Activated B cell treated with CpG ODN at 0.5 μM for 24 hours (primary cell): ENCODE data around the gene CLASP1. TPM values are rescaled to one million over a fixed set of nuclear protein-coding genes. Genes with fewer than 3 reads are reported as not detected.

Experiments
- ATAC-seq: fragments of 200-7000 bp; cut with Tn5 transposase; one replicate; pipeline ENCODE4 v1.10.0; 2021; ENCODE audit warnings: low read depth, mild to moderate bottlenecking, moderate library complexity
- CTCF ChIA-PET: fragments of 350-600 bp; sonication (Branson Sonifier 250); formaldehyde crosslinking; loops from one replicate; lab custom pipeline; 2021; ENCODE audit warnings: antibody characterized with exemption; lab: Charles Lee
- POLR2A ChIA-PET: fragments of 350-600 bp; sonication (Branson Sonifier 250); formaldehyde crosslinking; loops from one replicate; lab custom pipeline; 2021; ENCODE audit warnings: antibody characterized with exemption; lab: Charles Lee
- DNase-seq: peaks from one replicate; pipeline ENCODE4 v3.0.0; 2022
- H3K27ac Mint-ChIP-seq: one replicate; pipeline ENCODE4 v1.8.0; 2020; ENCODE audit warnings: mixed read lengths
- H3K27me3 Mint-ChIP-seq: one replicate; pipeline ENCODE4 v1.8.0; 2021; ENCODE audit warnings: mixed read lengths
- H3K36me3 Mint-ChIP-seq: one replicate; pipeline ENCODE4 v1.8.0; 2021; ENCODE audit warnings: low read depth, mixed read lengths
- H3K4me1 Mint-ChIP-seq: one replicate; pipeline ENCODE4 v1.8.0; 2021; ENCODE audit warnings: mixed read lengths
- H3K4me3 Mint-ChIP-seq: one replicate; pipeline ENCODE4 v1.8.0; 2020; ENCODE audit warnings: mild to moderate bottlenecking, mixed read lengths
- H3K9me3 Mint-ChIP-seq: one replicate; pipeline ENCODE4 v1.8.0; 2020; ENCODE audit warnings: mixed read lengths
- intact Hi-C: fragments of 100-400 bp; cut with micrococcal nuclease; formaldehyde crosslinking; loops from one replicate; pipeline ENCODE4 v1.15.1; 2024
- total RNA-seq: library from RNA; stranded (reverse); gene quantifications from 2 replicates; pipeline ENCODE4 v1.2.3, GENCODE V29; 2022
- TF ChIP-seq, protein P1 (sequence below): fragments of 200-600 bp; IDR thresholded peaks from one replicate; pipeline ENCODE4 v1.8.0; 2022; ENCODE audit warnings: antibody characterized with exemption, mild to moderate bottlenecking

Gene CLASP1
- total RNA-seq, 1 donor from 2014 or later = 65.0 TPM

DNA sequence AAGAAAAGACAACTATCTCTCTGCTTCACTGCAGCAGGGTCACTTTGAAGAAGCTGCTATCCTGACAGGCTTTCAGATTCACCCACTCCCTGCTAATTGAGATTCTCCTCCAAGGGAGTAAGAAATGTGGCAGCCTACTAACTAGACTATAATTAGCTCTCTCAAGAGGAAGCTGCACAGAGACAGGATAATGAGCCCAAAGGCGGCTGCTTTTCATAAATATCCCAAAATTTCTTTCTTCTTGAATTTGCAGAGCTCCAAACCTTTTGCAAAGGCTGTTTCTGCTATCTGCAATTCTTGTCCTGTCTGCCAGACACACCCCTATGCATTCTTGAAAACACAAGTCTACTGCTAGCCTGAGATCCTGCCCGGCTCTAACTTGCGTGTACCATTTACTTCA lies 172.6 kb downstream of the CLASP1 start:
- TF ChIP-seq, protein P1, sequence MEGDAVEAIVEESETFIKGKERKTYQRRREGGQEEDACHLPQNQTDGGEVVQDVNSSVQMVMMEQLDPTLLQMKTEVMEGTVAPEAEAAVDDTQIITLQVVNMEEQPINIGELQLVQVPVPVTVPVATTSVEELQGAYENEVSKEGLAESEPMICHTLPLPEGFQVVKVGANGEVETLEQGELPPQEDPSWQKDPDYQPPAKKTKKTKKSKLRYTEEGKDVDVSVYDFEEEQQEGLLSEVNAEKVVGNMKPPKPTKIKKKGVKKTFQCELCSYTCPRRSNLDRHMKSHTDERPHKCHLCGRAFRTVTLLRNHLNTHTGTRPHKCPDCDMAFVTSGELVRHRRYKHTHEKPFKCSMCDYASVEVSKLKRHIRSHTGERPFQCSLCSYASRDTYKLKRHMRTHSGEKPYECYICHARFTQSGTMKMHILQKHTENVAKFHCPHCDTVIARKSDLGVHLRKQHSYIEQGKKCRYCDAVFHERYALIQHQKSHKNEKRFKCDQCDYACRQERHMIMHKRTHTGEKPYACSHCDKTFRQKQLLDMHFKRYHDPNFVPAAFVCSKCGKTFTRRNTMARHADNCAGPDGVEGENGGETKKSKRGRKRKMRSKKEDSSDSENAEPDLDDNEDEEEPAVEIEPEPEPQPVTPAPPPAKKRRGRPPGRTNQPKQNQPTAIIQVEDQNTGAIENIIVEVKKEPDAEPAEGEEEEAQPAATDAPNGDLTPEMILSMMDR = no peak
- no peak for ATAC-seq
- CTCF ChIA-PET = no interaction called here
- POLR2A ChIA-PET = no interaction called here
- Mint-ChIP-seq H3K4me3 (no peak overlapping the region), H3K27ac (no peak overlapping the region), H3K4me1 (peaks cover 2% of the 10 kb centered on the region), H3K9me3 (no peaks in the 10 kb centered on the region), H3K27me3 (no peaks in the 10 kb centered on the region), H3K36me3 (peaks cover 24% of the 10 kb centered on the region)
- no peak for DNase-seq
- intact Hi-C loops = no loop called here

DNA sequence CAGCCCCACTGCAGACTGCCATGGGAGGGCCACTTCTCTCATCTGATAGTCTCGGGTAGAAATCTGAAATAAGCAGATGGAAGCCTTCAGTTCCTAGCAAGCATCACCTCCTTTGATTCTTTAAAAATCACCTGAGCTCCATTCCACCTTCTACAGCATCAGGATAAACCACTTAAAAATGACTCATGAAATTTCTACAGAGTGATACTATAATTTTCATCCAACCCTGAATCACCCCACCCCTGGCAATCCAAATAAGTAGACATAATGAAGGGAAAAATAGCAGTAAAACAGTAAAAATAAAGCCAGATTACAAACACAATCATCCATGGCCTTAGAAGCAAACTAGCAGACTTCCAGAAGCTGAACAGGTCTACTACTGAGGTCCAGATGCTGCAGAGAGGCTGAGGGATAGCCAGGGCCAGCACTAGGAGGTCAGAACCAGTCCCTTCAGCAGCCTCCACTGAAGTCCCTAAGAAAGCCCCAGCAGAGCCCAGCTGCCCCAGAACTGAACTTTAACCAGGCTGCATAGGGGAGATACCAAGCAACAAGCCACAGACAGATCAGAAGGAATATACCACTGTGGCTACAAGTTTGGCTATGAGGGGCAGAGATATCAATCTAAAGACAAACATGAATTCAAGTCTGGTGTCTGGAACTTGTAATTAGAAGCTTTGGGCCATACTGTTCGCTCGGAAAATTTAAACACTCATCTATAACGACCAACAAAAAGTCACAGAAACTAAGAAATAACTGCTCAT lies 173.3 kb downstream of the CLASP1 start:
- H3K27ac Mint-ChIP-seq = no peak overlapping the region
- peaks cover 24% of the 10 kb centered on the region for H3K36me3 Mint-ChIP-seq
- ChIA-PET CTCF (no interaction called here), POLR2A (no interaction called here)
- no peak overlapping the region for H3K4me3 Mint-ChIP-seq
- H3K4me1 Mint-ChIP-seq = peaks cover 2% of the 10 kb centered on the region
- DNase-seq (no peak), ATAC-seq (no peak)
- H3K27me3 Mint-ChIP-seq = no peaks in the 10 kb centered on the region
- no peaks in the 10 kb centered on the region for H3K9me3 Mint-ChIP-seq
- TF ChIP-seq, protein P1 = no peak
- intact Hi-C loops = no loop called here

DNA sequence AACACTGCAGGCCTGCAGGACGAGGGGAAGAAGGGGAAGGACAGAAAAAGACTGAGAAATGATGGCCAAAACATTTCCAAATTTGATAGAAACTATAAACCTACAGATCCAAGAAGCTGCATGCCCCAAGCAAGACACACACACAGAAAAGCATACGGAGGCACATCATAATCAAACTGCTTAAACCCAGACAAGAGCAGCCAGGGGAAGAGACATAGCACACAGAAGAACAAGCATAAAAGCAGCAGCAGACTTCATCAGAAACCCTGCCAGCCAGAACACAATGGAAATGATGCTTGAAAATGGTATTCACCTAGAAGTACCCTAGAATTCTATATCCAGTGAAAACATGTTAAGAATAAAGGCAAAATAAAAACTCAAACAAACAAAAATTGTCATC lies 175.8 kb downstream of the CLASP1 start:
- Mint-ChIP-seq H3K27me3 (no peaks in the 10 kb centered on the region), H3K4me1 (peaks cover 2% of the 10 kb centered on the region), H3K4me3 (no peak overlapping the region), H3K9me3 (no peaks in the 10 kb centered on the region), H3K36me3 (peaks cover 37% of the 10 kb centered on the region), H3K27ac (no peak overlapping the region)
- ATAC-seq (no peak), DNase-seq (no peak)
- intact Hi-C loops = no loop called here
- TF ChIP-seq, protein P1 = no peak
- ChIA-PET CTCF (no interaction called here), POLR2A (no interaction called here)

DNA sequence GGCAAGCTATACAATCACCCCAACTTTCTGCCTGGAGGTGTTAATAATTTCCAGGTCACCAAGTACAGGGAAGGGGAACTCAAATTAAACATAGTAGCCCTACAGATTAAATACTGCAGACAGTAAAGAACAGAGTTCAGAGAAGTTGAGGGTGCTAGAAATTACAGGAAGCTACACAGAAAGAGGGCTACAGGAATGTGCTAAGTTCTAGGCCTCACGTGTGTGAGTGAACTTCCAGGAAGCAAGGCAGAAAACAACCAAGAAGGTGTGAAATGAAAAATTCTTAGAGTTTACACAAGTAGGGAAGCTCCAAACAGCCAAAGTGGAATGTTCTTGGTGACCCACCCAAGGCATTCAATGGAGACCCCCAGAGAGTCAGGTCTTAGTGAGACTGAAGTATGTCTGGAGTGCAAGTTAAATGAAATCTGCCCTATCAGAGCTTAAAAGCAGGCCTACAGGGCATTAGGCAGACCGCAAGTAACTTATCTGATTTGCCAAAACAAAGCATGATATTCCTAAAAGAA lies 176.7 kb downstream of the CLASP1 start:
- no peak overlapping the region for H3K4me3 Mint-ChIP-seq

More for the DNA sequence above, 176.7 kb downstream of the CLASP1 start:
- CTCF ChIA-PET = no interaction called here
- no peak overlapping the region for H3K27ac Mint-ChIP-seq
- DNase-seq (no peak), ATAC-seq (no peak)
- POLR2A ChIA-PET = interaction anchor here (0.7 kb wide), 1 partner anchor 116 kb away, joined by 3 read pairs; no protein-coding TSS in a partner anchor
- H3K27me3 Mint-ChIP-seq = no peaks in the 10 kb centered on the region
- intact Hi-C loops = no loop called here
- TF ChIP-seq, protein P1 = no peak
- no peaks in the 10 kb centered on the region for H3K9me3 Mint-ChIP-seq
- H3K4me1 Mint-ChIP-seq = peaks cover 2% of the 10 kb centered on the region
- H3K36me3 Mint-ChIP-seq = peaks cover 46% of the 10 kb centered on the region
